Common myeloid progenitor, CD34-positive (primary cell): ENCODE results near the gene FHAD1.

ENCODE experiments used
- CTCF ChIA-PET: fragments of 350-600 bp; sonication (Branson Sonifier 250); formaldehyde crosslinking; loops from one replicate; lab custom pipeline; 2021; ENCODE audit warnings: antibody characterized with exemption; lab: Charles Lee
- POLR2A ChIA-PET: fragments of 350-600 bp; sonication (Branson Sonifier 250); formaldehyde crosslinking; loops from one replicate; lab custom pipeline; 2021; ENCODE audit warnings: antibody characterized with exemption; lab: Charles Lee
- DNase-seq, 3 donors: peaks; one replicate each; pipeline versions ENCODE4 v3.0.0 to v3.0.0-alpha.2; 2013
- H3K27ac ChIP-seq, 2 experiments: 1 replicate in 1 of 2; 2 replicates in 1 of 2; pipeline ENCODE4 v1.7.0; 2013; ENCODE audit warnings: inconsistent platforms in 2 of 2, low read length in 2 of 2, mild to moderate bottlenecking in 2 of 2, low read depth in 1 of 2, moderate library complexity in 1 of 2; ENCODE audit not compliant: severe bottlenecking in 2 of 2, insufficient read depth in 1 of 2, poor library complexity in 1 of 2
- H3K27me3 ChIP-seq, 5 experiments: replicated peaks in 2 of 5; 1 replicate in 3 of 5; 2 replicates in 2 of 5; pipeline versions ENCODE4 v1.6.1 to v1.7.0; 2013; ENCODE audit warnings: low read length in 4 of 5, mild to moderate bottlenecking in 2 of 5, moderate library complexity in 2 of 5, inconsistent platforms in 1 of 5; ENCODE audit not compliant: insufficient read depth in 5 of 5, control insufficient read depth in 4 of 5
- H3K36me3 ChIP-seq, 4 experiments: 1 replicate in 2 of 4; 2 replicates in 2 of 4; pipeline versions ENCODE4 v1.6.1 to v1.7.0; 2013; ENCODE audit warnings: low read length in 3 of 4, control low read depth in 1 of 4, mild to moderate bottlenecking in 1 of 4; ENCODE audit not compliant: control insufficient read depth in 4 of 4, insufficient read depth in 4 of 4
- H3K4me1 ChIP-seq, 4 experiments: 1 replicate in 3 of 4; 2 replicates in 1 of 4; pipeline versions ENCODE4 v1.6.1 to v1.7.1; 2013; ENCODE audit warnings: low read length in 3 of 4, mild to moderate bottlenecking in 3 of 4, control low read depth in 1 of 4, inconsistent platforms in 1 of 4, moderate library complexity in 1 of 4; ENCODE audit not compliant: control insufficient read depth in 4 of 4, insufficient read depth in 4 of 4; ENCODE audit errors: control extremely low read depth in 1 of 4
- H3K4me3 ChIP-seq, 7 experiments: 1 replicate in 4 of 7; 2 replicates in 3 of 7; pipeline versions ENCODE4 v1.5.1 to v1.7.0; 2013; ENCODE audit warnings: mild to moderate bottlenecking in 7 of 7, low read length in 6 of 7, moderate library complexity in 6 of 7, inconsistent platforms in 2 of 7, low read depth in 2 of 7, control low read depth in 1 of 7; ENCODE audit not compliant: insufficient read depth in 4 of 7, control insufficient read depth in 1 of 7; ENCODE audit errors: extremely low read depth in 1 of 7
- H3K9me3 ChIP-seq, 5 experiments: 1 replicate in 4 of 5; 2 replicates in 1 of 5; pipeline versions ENCODE4 v1.6.1 to v1.7.1; 2013; ENCODE audit warnings: low read length in 4 of 5, mild to moderate bottlenecking in 2 of 5, inconsistent platforms in 1 of 5, low read depth in 1 of 5, moderate library complexity in 1 of 5; ENCODE audit not compliant: control insufficient read depth in 4 of 5, insufficient read depth in 2 of 5; ENCODE audit errors: control extremely low read depth in 1 of 5
- WGBS: methylation state at CpG from one replicate; pipeline ENCODE4 v1.1.5; 2013; ENCODE audit not compliant: insufficient coverage; 5-methylcytosine and 5-hydroxymethylcytosine counted together

The FHAD1 gene

DNA sequence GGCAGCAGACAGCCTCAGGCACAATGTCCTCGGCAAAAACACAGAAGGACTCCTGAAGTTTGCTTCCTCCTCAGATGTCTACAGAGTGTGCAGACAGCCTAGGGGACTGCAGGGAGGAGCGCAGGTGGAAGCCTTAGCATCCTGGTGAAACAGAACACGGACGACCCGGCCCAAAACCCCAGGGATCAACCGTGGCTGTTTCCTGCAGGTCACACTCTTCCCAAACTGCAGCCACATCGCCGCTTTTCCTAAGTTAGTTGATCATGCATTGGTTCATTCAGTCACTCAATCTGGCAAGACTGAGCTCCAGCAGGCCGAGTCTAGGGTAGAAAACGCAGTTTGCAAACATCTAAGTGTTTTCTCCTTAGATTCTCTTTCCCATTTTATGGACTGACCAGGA lies 33.4 kb downstream of the FHAD1 start:
- 98% methylated on average over 9 of the region's 10 CpGs for WGBS
- H3K36me3 ChIP-seq = no peaks in the 10 kb centered on the region
- no peaks in the 10 kb centered on the region for H3K4me1 ChIP-seq
- no peak for DNase-seq
- H3K27ac ChIP-seq = no peak overlapping the region
- no peak overlapping the region for H3K4me3 ChIP-seq
- H3K9me3 ChIP-seq = no peaks in the 10 kb centered on the region
- no peaks in the 10 kb centered on the region for H3K27me3 ChIP-seq
- POLR2A ChIA-PET = interaction anchor here (0.7 kb wide), 1 partner anchor 151 kb away, joined by 3 read pairs; no protein-coding TSS in a partner anchor
- CTCF ChIA-PET = interaction anchor here (0.6 to 1.0 kb wide), 3 partner anchors 18 to 155 kb away, joined by 3 read pairs; no protein-coding TSS in a partner anchor

DNA sequence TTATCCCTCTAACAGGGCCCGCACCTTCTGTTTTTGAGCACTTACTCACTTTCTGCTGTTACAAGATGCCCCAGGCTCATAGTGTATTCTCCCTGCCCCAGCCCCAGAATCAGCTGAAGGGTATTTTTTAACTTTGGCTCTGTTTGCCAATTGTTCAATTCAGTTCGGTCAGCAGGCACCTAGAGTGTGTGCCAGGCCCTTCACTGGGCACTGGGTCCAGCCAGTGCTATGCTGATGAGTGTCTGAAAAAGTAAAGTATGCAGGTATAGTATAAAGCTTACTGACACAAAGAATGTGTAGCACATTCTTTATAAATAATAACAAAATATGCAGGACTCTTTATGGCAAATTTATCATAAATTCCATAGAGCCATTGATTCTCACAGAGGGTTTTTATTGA lies 35.0 kb downstream of the FHAD1 start:
- Histone ChIP-seq H3K4me3 (no peak overlapping the region), H3K27me3 (no peaks in the 10 kb centered on the region), H3K4me1 (no peaks in the 10 kb centered on the region), H3K9me3 (peaks cover 0 to 1% (median 0%) of the 10 kb centered on the region in 5 experiments), H3K36me3 (no peaks in the 10 kb centered on the region), H3K27ac (no peak overlapping the region)
- 100% methylated on average over 2 of the region's 2 CpGs for WGBS
- no peak for DNase-seq
- CTCF ChIA-PET = no interaction called here
- POLR2A ChIA-PET = no interaction called here

DNA sequence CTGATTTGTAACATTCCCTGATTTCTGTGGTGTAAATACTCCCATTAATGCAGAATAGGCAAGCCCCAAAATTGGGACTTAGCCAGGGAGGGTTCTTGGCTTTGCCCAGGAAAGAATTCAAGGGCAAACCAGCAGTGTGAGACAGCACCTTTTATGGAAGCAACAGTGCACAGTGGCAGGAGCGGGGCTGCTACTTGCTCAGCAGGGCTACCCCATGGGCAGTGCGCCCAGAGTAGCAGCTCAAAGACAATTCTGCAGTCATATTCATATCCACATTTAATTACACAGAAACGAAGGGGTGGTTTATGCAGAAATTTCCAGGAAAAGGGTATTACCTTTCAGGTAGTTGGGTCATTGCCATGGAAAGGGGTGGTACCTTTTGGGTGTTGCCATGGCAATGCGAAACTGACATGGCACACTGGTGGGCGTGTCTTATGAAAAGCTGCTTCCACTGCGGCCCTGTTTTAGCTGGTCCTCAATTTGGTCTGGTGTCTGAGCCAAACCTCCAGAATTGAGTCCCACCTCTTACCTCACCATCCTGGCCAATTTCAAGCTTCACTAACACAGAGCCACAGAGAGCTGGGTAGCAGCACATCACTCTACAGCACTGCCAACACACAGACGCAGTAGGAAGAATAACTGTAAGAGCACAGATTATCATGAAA lies 35.9 kb downstream of the FHAD1 start:
- WGBS = 100% methylated on average over 5 of the region's 7 CpGs
- CTCF ChIA-PET = interaction anchor here (0.7 to 1.0 kb wide), 2 partner anchors 8 to 130 kb away, joined by 3 read pairs; partner anchors contain the start of gene TMEM51
- no peak for DNase-seq
- no peak overlapping the region for H3K27ac ChIP-seq
- POLR2A ChIA-PET = no interaction called here
- no peaks in the 10 kb centered on the region for H3K27me3 ChIP-seq
- no peaks in the 10 kb centered on the region for H3K36me3 ChIP-seq
- no peaks in the 10 kb centered on the region for H3K4me1 ChIP-seq
- H3K9me3 ChIP-seq = peaks cover 0 to 6% (median 0%) of the 10 kb centered on the region in 5 experiments
- H3K4me3 ChIP-seq = no peak overlapping the region

DNA sequence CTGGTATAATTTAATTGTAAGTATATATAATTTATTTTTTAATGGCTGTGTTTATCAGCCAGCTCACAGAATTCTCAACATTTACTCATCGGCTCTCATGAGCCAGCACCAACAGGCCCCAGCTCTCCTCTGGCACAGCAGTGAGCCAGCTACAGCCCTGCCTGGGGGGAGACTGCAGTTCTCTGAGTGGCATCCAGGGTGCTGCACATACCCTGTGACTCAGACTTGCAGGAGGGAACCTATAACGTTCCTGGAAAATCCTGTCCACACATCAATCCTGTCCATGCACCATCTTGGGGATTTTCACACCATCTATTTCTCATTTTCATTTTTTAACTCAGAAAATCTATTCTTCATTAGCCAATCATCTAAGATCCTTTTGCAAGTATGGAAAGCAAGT lies 36.5 kb downstream of the FHAD1 start:
- H3K9me3 ChIP-seq = peaks cover 0 to 6% (median 0%) of the 10 kb centered on the region in 5 experiments
- CTCF ChIA-PET = interaction anchor here (0.7 to 1.0 kb wide), 3 partner anchors 9 to 155 kb away, joined by 3 read pairs; partner anchors contain the start of gene TMEM51
- no peaks in the 10 kb centered on the region for H3K4me1 ChIP-seq
- POLR2A ChIA-PET = no interaction called here
- no peak overlapping the region for H3K4me3 ChIP-seq
- no peaks in the 10 kb centered on the region for H3K27me3 ChIP-seq
- no peak for DNase-seq
- H3K36me3 ChIP-seq = no peaks in the 10 kb centered on the region
- no peak overlapping the region for H3K27ac ChIP-seq
- WGBS = 100% methylated on average over 2 of the region's 2 CpGs

DNA sequence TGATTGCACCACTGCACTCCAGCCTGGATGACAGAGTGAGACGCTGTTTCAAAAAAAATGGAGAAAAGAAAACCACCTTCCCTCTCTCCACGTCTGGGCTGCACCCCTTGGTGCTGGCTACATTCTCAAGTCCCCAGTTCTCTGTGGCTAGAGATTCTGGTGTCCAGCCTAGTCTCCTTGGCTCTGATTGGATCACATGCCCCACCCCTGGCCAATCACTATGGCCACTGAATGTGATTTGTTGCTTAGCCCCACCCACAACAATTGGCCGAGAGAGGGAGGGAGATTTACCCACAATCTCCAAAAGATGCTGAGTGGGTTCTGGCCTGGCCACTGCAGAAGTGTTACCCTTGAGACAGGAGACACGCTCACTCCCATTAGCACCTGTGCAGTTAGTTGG lies 39.4 kb downstream of the FHAD1 start:
- POLR2A ChIA-PET = no interaction called here
- DNase-seq = no peak

DNA sequence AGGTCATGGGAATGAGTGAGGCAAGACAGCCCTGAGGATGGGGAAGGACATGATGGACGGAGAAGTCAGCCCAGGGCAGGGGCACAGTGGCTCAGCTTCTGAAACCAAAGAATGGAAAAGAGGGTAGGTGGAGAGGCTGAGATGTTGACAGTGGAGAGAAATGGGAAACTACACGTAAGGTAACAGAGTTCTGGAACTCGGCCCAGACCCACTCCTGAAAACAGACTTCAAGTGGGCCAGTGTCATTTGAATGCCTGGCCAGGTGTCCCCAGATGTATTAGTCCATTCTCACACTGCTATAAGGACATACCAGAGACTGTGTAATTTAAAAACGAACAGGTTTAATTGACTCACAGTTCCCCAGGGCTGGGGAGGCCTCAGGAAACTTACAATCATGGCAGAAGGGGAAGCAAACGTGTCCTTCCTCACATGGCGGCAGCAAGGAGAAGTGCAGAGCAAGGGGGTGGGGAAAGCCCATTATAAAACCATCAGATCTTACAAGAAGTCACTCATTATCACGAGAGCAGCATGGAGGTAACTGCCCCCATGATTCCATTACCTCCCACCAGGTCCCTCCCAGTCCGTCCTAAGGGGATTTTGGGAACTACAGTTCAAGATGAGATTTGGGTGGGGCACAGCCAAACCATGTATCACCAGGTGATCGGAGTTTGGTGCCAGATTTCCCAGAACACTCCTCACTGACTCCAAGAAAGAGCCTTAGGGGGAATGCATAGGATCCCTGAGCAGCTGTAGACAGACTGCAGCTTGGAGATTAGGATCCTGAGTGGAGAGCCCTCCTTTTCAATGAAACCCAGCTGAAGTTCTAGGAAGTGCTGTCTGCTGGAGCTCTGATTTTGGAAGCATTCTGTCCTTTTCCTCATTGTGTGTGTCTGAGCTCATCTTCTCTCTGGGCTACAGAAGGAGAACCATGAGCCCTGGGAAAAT lies 40.3 kb downstream of the FHAD1 start:
- no peak overlapping the region for H3K4me3 ChIP-seq
- no peak for DNase-seq
- no peaks in the 10 kb centered on the region for H3K27me3 ChIP-seq
- peaks cover 0 to 6% (median 0%) of the 10 kb centered on the region in 5 experiments for H3K9me3 ChIP-seq
- no peak overlapping the region for H3K27ac ChIP-seq
- no peaks in the 10 kb centered on the region for H3K36me3 ChIP-seq
- CTCF ChIA-PET = interaction anchor here (0.5 to 1.9 kb wide), 4 partner anchors 11 to 118 kb away, joined by 3 to 7 read pairs (median 4); no protein-coding TSS in a partner anchor
- POLR2A ChIA-PET = no interaction called here
- WGBS = 94% methylated on average over 5 of the region's 9 CpGs
- no peaks in the 10 kb centered on the region for H3K4me1 ChIP-seq

More for the DNA sequence above, 39.4 kb downstream of the FHAD1 start:
- Histone ChIP-seq H3K27ac (no peak overlapping the region), H3K36me3 (no peaks in the 10 kb centered on the region), H3K9me3 (peaks cover 0 to 6% (median 0%) of the 10 kb centered on the region in 5 experiments), H3K4me3 (no peak overlapping the region), H3K4me1 (no peaks in the 10 kb centered on the region), H3K27me3 (no peaks in the 10 kb centered on the region)
- 95% methylated on average over 4 of the region's 4 CpGs for WGBS
- CTCF ChIA-PET = no interaction called here
